ENCODE results near the gene IFNGR1.

DNA sequence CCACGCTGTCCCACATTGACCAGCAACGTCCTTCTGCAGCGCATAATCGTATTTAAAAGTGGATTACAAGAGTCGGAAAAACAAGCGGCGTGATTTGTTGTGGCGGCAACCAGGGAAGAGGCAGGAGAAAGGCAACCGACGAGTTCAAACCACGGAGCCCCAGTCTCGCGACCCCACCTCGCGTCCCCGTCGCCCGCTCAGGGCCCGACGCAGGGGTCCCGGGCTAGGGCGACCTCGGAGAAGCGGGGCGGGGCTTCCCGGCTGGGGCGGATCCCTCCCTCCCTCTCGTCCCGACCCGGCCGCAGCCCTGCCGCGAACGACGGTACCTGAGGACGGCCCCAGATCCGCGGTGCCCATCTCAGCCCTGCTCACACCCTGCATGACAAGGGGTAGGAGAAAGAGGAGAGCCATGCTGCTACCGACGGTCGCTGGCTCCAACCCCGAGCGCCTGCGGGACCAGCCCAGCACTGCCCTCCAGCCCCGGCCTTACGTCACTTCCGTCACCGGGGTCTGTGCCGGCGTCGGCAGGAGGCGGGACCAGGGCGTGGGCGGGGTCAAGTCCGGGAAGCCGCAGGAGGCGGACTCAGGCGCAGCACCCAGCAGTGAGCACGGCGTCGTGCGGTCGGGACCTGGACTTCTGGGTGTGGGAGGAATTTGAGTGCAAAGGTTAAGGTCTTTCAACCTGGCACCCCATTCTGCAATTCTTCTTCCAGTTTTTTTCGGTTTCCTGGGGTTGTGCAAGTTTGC, at the start of gene IFNGR1:
- TF ChIP-seq, protein P1, sequence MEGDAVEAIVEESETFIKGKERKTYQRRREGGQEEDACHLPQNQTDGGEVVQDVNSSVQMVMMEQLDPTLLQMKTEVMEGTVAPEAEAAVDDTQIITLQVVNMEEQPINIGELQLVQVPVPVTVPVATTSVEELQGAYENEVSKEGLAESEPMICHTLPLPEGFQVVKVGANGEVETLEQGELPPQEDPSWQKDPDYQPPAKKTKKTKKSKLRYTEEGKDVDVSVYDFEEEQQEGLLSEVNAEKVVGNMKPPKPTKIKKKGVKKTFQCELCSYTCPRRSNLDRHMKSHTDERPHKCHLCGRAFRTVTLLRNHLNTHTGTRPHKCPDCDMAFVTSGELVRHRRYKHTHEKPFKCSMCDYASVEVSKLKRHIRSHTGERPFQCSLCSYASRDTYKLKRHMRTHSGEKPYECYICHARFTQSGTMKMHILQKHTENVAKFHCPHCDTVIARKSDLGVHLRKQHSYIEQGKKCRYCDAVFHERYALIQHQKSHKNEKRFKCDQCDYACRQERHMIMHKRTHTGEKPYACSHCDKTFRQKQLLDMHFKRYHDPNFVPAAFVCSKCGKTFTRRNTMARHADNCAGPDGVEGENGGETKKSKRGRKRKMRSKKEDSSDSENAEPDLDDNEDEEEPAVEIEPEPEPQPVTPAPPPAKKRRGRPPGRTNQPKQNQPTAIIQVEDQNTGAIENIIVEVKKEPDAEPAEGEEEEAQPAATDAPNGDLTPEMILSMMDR (IDR thresholded peaks at IDR 0.05) = no peak
- peak; percentile 99 for TF ChIP-seq POLR2A (IDR thresholded peaks at IDR 0.05)

Measured in right lobe of liver (tissue), 4 donors.